Stimulated activated CD4-positive, alpha-beta T cell treated with anti-CD3 and anti-CD28 coated beads, Interleukin-2, amount 100 ng/mL, for 4 hours (primary cell): ENCODE measurements around the gene FAM76B.
"Not testable (repeated sequence)": the region's sequence is repeated elsewhere in the genome, so short reads cannot be mapped to it uniquely, and the experiment has no call there.

Source experiments
- DNase-seq: peaks from one replicate; pipeline ENCODE4 v3.0.0-alpha.2; 2020; ENCODE audit warnings: low read depth

FAM76B gene

GRCh38 chr11:95789506-95790122 is at the start of gene FAM76B:
FAM76B (minus strand) TSS chr11:95789782; CDS start chr11:95789478, 304 bp downstream.
- peak; percentile 92 for DNase-seq

- peak; percentile 49 for DNase-seq
These were observed 46.3 kb upstream of the FAM76B start for GRCh38 chr11:95835768-95836488.

GRCh38 chr11:95835351-95835750 is 45.8 kb upstream of the FAM76B start:
- DNase-seq = no peak

- DNase-seq = no peak
These were observed 43.8 kb upstream of the FAM76B start for GRCh38 chr11:95833378-95833777.

- no peak for DNase-seq
These were observed 43.2 kb upstream of the FAM76B start for GRCh38 chr11:95832763-95833162.

GRCh38 chr11:95831198-95831883 is 41.8 kb upstream of the FAM76B start:
- no peak for DNase-seq

- no peak for DNase-seq
These were observed 40.1 kb upstream of the FAM76B start for GRCh38 chr11:95829580-95830259.

GRCh38 chr11:95827696-95828095 is 38.1 kb upstream of the FAM76B start:
- no peak for DNase-seq

- DNase-seq = no peak
These were observed 32.1 kb upstream of the FAM76B start for GRCh38 chr11:95821640-95822039.

- DNase-seq = no peak
These were observed 26.5 kb upstream of the FAM76B start for GRCh38 chr11:95816037-95816436.

- not testable (repeated sequence) for DNase-seq
These were observed 21.5 kb upstream of the FAM76B start for GRCh38 chr11:95811052-95811451.

- not testable (repeated sequence) for DNase-seq
These were observed 16.9 kb upstream of the FAM76B start for GRCh38 chr11:95806464-95806863.

GRCh38 chr11:95805869-95806268 is 16.3 kb upstream of the FAM76B start:
- DNase-seq = no peak

GRCh38 chr11:95803973-95804372 is 14.4 kb upstream of the FAM76B start:
- no peak for DNase-seq

GRCh38 chr11:95802806-95803205 is 13.2 kb upstream of the FAM76B start:
- no peak for DNase-seq

GRCh38 chr11:95800438-95800837 is 10.9 kb upstream of the FAM76B start:
- DNase-seq = no peak

- no peak for DNase-seq
These were observed 10.0 kb upstream of the FAM76B start for GRCh38 chr11:95799546-95799945.

- no peak for DNase-seq
These were observed 6.9 kb upstream of the FAM76B start for GRCh38 chr11:95796501-95796900.

GRCh38 chr11:95795627-95796295 is 6.2 kb upstream of the FAM76B start:
- no peak for DNase-seq

- no peak for DNase-seq
These were observed 4.5 kb upstream of the FAM76B start for GRCh38 chr11:95794086-95794485.

GRCh38 chr11:95793116-95793515 is 3.5 kb upstream of the FAM76B start:
- DNase-seq = no peak

- DNase-seq = no peak
These were observed 3.1 kb upstream of the FAM76B start for GRCh38 chr11:95792700-95793099.
